B cell (primary cell): ENCODE results near the gene TRIM61. TPM values are rescaled to one million over a fixed set of nuclear protein-coding genes. Genes with fewer than 3 reads are reported as not detected.
"Not testable (repeated sequence)": the region's sequence is repeated elsewhere in the genome, so short reads cannot be mapped to it uniquely, and the experiment has no call there.

Experiments
- ATAC-seq: fragments of 200-7000 bp; cut with Tn5 transposase; one replicate; pipeline ENCODE4 v1.10.0; 2021; ENCODE audit warnings: low read depth, mild to moderate bottlenecking, moderate number of reproducible peaks, moderate library complexity
- CTCF ChIA-PET: fragments of 350-600 bp; sonication (Branson Sonifier 250); formaldehyde crosslinking; loops from one replicate; lab custom pipeline; 2021; ENCODE audit warnings: antibody characterized with exemption, inconsistent platforms; lab: Charles Lee
- POLR2A ChIA-PET: fragments of 350-600 bp; sonication (Branson Sonifier 250); formaldehyde crosslinking; loops from one replicate; lab custom pipeline; 2021; ENCODE audit warnings: antibody characterized with exemption; lab: Charles Lee
- DNase-seq: peaks from one replicate; pipeline ENCODE4 v3.0.0; 2013
- H2AFZ ChIP-seq: 2 replicates; pipeline ENCODE4 v1.6.1; 2012; ENCODE audit warnings: mild to moderate bottlenecking, low read depth, low read length; ENCODE audit not compliant: insufficient read depth, poor library complexity, severe bottlenecking
- H3K27ac ChIP-seq, 2 donors: 1 replicate in 1 of 2; 2 replicates in 1 of 2; pipeline ENCODE4 v1.5.1; 2012 to 2013; ENCODE audit warnings: low read length in 2 of 2, mild to moderate bottlenecking in 2 of 2, moderate library complexity in 1 of 2
- H3K27me3 ChIP-seq, 4 experiments: fragments of 200-600 bp in 1 of 4; sonication (generic) in 1 of 4; replicated peaks in 1 of 4; 1 replicate in 2 of 4; 2 replicates in 2 of 4; pipeline versions ENCODE4 v1.6.1 to v1.7.0; 2013 to 2016; ENCODE audit warnings: low read length in 3 of 4, mild to moderate bottlenecking in 2 of 4, mixed read lengths in 1 of 4, moderate library complexity in 1 of 4; ENCODE audit not compliant: insufficient read depth in 4 of 4, control insufficient read depth in 3 of 4; ENCODE audit errors: control extremely low read depth in 1 of 4
- H3K36me3 ChIP-seq, 2 experiments: replicated peaks in 1 of 2; 1 replicate in 1 of 2; 2 replicates in 1 of 2; pipeline versions ENCODE4 v1.6.1 to v1.7.1; 2013; ENCODE audit warnings: low read length in 1 of 2; ENCODE audit not compliant: insufficient read depth in 2 of 2, control insufficient read depth in 1 of 2; ENCODE audit errors: control extremely low read depth in 1 of 2, extremely low read depth in 1 of 2
- H3K4me1 ChIP-seq, 2 donors: fragments of 200-600 bp in 1 of 2; sonication (generic) in 1 of 2; 1 replicate in 1 of 2; 2 replicates in 1 of 2; pipeline versions ENCODE4 v1.5.1 to v1.6.1; 2013 to 2017; ENCODE audit warnings: low read length in 2 of 2; ENCODE audit not compliant: control insufficient read depth in 2 of 2, insufficient read depth in 2 of 2
- H3K4me2 ChIP-seq: replicated peaks from 2 replicates; pipeline ENCODE3; 2012; ENCODE audit warnings: mild to moderate bottlenecking, low read depth, low read length; ENCODE audit not compliant: poor library complexity, severe bottlenecking
- H3K4me3 ChIP-seq, 5 experiments: fragments of 200-600 bp in 1 of 5; sonication (generic) in 1 of 5; 1 replicate in 3 of 5; 2 replicates in 2 of 5; pipeline versions ENCODE4 v1.5.1 to v1.7.0; 2011 to 2016; ENCODE audit warnings: low read length in 4 of 5, mild to moderate bottlenecking in 4 of 5, low read depth in 2 of 5, control low read depth in 1 of 5, moderate library complexity in 1 of 5; ENCODE audit not compliant: insufficient read depth in 1 of 5; ENCODE audit errors: control extremely low read depth in 1 of 5, extremely low read depth in 1 of 5
- H3K79me2 ChIP-seq: fragments of 200-600 bp; sonication (generic); one replicate; pipeline ENCODE4 v1.6.0; 2016; ENCODE audit warnings: low read length; ENCODE audit not compliant: control insufficient read depth, insufficient read depth
- H3K9ac ChIP-seq: fragments of 200-600 bp; sonication (generic); 2 replicates; pipeline ENCODE4 v1.6.1; 2017; ENCODE audit warnings: mild to moderate bottlenecking, low read length, moderate library complexity
- H3K9me3 ChIP-seq, 3 donors: one replicate each; pipeline versions ENCODE4 v1.6.1 to v1.7.1; 2013; ENCODE audit warnings: low read length in 2 of 3; ENCODE audit not compliant: control insufficient read depth in 2 of 3, insufficient read depth in 1 of 3; ENCODE audit errors: control extremely low read depth in 1 of 3
- H4K20me1 ChIP-seq: 2 replicates; pipeline ENCODE4 v1.6.0; 2012; ENCODE audit warnings: mild to moderate bottlenecking, low read length; ENCODE audit not compliant: insufficient read depth, control insufficient read depth, poor library complexity, severe bottlenecking
- H3K27ac Mint-ChIP-seq: one replicate; pipeline ENCODE4 v1.8.0; 2021; ENCODE audit warnings: mixed read lengths
- H3K27me3 Mint-ChIP-seq: one replicate; pipeline ENCODE4 v1.8.0; 2021; ENCODE audit warnings: mixed read lengths
- H3K4me1 Mint-ChIP-seq: one replicate; pipeline ENCODE4 v1.8.0; 2021; ENCODE audit warnings: mixed read lengths
- H3K4me3 Mint-ChIP-seq: one replicate; pipeline ENCODE4 v1.8.0; 2021; ENCODE audit warnings: mixed read lengths
- H3K9me3 Mint-ChIP-seq: one replicate; pipeline ENCODE4 v1.8.0; 2022; ENCODE audit warnings: mixed read lengths; ENCODE audit not compliant: insufficient read depth
- CTCF ChIP-seq: fragments of 200-600 bp; IDR thresholded peaks from one replicate; pipeline ENCODE4 v1.8.0; 2022; ENCODE audit warnings: antibody characterized with exemption, mild to moderate bottlenecking
- EZH2 ChIP-seq: IDR thresholded peaks from 2 replicates; pipeline ENCODE4 v1.6.1; 2012; ENCODE audit warnings: borderline replicate concordance, low read depth, mild to moderate bottlenecking, moderate library complexity, low read length; ENCODE audit not compliant: insufficient read depth, poor library complexity, severe bottlenecking
- WGBS: methylation state at CpG from one replicate; pipeline ENCODE4 v1.1.5; 2013; ENCODE audit warnings: missing lambda C conversion rate; ENCODE audit not compliant: insufficient coverage; 5-methylcytosine and 5-hydroxymethylcytosine counted together
- intact Hi-C: fragments of 100-400 bp; cut with micrococcal nuclease; formaldehyde crosslinking; loops from one replicate; pipeline ENCODE4 v1.10.0; 2022
- polyA minus RNA-seq: library from RNA; depleted of rRNA, polyadenylated mRNA; stranded (reverse); fragments of >200 nt; gene quantifications from 2 replicates; pipeline ENCODE4 v1.2.3, GENCODE V29; 2012
- polyA plus RNA-seq: library from polyadenylated mRNA; depleted of rRNA; stranded (reverse); fragments of >200 nt; gene quantifications from 2 replicates; pipeline ENCODE4 v1.2.3, GENCODE V29; 2012
- total RNA-seq, 2 donors: library from RNA; stranded (reverse); fragments of 120-200 nt in 1 of 2; gene quantifications; 1 replicate in 1 of 2; 2 replicates in 1 of 2; pipeline versions ENCODE4 v1.2.3 to v1.2.4, GENCODE V29; 2013 to 2022

Gene TRIM61
- total RNA-seq (2.2 and 2.3 TPM in 2 replicates), polyA plus RNA-seq (0.16 and 0.42 TPM in 2 replicates), polyA minus RNA-seq (0.57 TPM in 1 of 2 replicates, not detected in the other)
- total RNA-seq (2013): 1.2 TPM

- Histone ChIP-seq H3K36me3 (peaks cover 0 to 7% of the 10 kb centered on the region in 2 experiments), H3K4me1 (peaks cover 9 to 15% of the 10 kb centered on the region in 2 donors), H3K27me3 (no peaks in the 10 kb centered on the region), H3K9me3 (peaks cover 0 to 6% (median 0%) of the 10 kb centered on the region in 3 donors), H3K4me2 (peak within 1 kb of the TSS; percentile 74), H3K4me3 (peak within 1 kb of the TSS; percentile 52 to 80 (median 65)), H3K9ac (peak within 1 kb of the TSS; percentile 75), H2AFZ (peak within 1 kb of the TSS; percentile 95), H4K20me1 (no peaks in the 10 kb centered on the region), H3K79me2 (peaks cover 4% of the 10 kb centered on the region), H3K27ac (peak within 1 kb of the TSS; percentile 36 to 67)
- POLR2A ChIA-PET: interaction anchor here (0.7 kb wide), 1 partner anchor 135 kb away, joined by 3 read pairs; no protein-coding TSS in a partner anchor
- WGBS: 30% methylated on average over 26 of the region's 27 CpGs
- H3K27ac Mint-ChIP-seq: peak within 1 kb of the TSS; percentile 87
- intact Hi-C loops: loop anchor here (1.0 kb wide), 1 partner anchor 20 kb away; no protein-coding TSS in a partner anchor
- H3K27me3 Mint-ChIP-seq: no peaks in the 10 kb centered on the region
- H3K9me3 Mint-ChIP-seq: no peaks in the 10 kb centered on the region
- DNase-seq (peak; percentile 63), ATAC-seq (peak; percentile 77)
- peak within 1 kb of the TSS; percentile 83 for H3K4me3 Mint-ChIP-seq
- TF ChIP-seq EZH2: no peak
- no peak for TF ChIP-seq CTCF
- CTCF ChIA-PET: no interaction called here
- H3K4me1 Mint-ChIP-seq: peaks cover 18% of the 10 kb centered on the region
Measured at GRCh38 chr4:164977243-164978164, at the start of gene TRIM61. Gene TRIM61 (minus strand): TSS chr4:164977657. CDS start chr4:164970002, 7,655 bp downstream.

GRCh38 chr4:165025782-165026181 is 48.3 kb upstream of the TRIM61 start:
- intact Hi-C loops, H3K4me3 Mint-ChIP-seq, H4K20me1 ChIP-seq, H3K9ac ChIP-seq, H2AFZ ChIP-seq, POLR2A ChIA-PET, H3K79me2 ChIP-seq, H3K27ac Mint-ChIP-seq, H3K4me1 Mint-ChIP-seq, H3K9me3 ChIP-seq, ATAC-seq, H3K9me3 Mint-ChIP-seq, DNase-seq, CTCF ChIA-PET, H3K4me3 ChIP-seq, H3K36me3 ChIP-seq, H3K27ac ChIP-seq, H3K27me3 ChIP-seq, H3K4me1 ChIP-seq, H3K4me2 ChIP-seq: not testable (repeated sequence)
- 100% methylated on average over 1 of the region's 8 CpGs for WGBS
- peaks cover 17% of the 10 kb centered on the region for H3K27me3 Mint-ChIP-seq

GRCh38 chr4:165019995-165020394 is 42.5 kb upstream of the TRIM61 start:
- DNase-seq, ATAC-seq, POLR2A ChIA-PET, H3K4me3 ChIP-seq, H3K9ac ChIP-seq, CTCF ChIA-PET, H3K4me1 Mint-ChIP-seq, H3K4me2 ChIP-seq, H3K27ac Mint-ChIP-seq, H4K20me1 ChIP-seq, H3K79me2 ChIP-seq, H3K4me1 ChIP-seq, H2AFZ ChIP-seq, H3K9me3 Mint-ChIP-seq, H3K27me3 ChIP-seq, H3K27ac ChIP-seq, H3K27me3 Mint-ChIP-seq, H3K36me3 ChIP-seq, intact Hi-C loops, H3K4me3 Mint-ChIP-seq, H3K9me3 ChIP-seq: not testable (repeated sequence)
- WGBS: 100% methylated on average over 4 of the region's 30 CpGs
